ENCODE results near the gene KIF22.
"Not testable (repeated sequence)": the region's sequence is repeated elsewhere in the genome, so short reads cannot be mapped to it uniquely, and the experiment has no call there.

The KIF22 gene

DNA sequence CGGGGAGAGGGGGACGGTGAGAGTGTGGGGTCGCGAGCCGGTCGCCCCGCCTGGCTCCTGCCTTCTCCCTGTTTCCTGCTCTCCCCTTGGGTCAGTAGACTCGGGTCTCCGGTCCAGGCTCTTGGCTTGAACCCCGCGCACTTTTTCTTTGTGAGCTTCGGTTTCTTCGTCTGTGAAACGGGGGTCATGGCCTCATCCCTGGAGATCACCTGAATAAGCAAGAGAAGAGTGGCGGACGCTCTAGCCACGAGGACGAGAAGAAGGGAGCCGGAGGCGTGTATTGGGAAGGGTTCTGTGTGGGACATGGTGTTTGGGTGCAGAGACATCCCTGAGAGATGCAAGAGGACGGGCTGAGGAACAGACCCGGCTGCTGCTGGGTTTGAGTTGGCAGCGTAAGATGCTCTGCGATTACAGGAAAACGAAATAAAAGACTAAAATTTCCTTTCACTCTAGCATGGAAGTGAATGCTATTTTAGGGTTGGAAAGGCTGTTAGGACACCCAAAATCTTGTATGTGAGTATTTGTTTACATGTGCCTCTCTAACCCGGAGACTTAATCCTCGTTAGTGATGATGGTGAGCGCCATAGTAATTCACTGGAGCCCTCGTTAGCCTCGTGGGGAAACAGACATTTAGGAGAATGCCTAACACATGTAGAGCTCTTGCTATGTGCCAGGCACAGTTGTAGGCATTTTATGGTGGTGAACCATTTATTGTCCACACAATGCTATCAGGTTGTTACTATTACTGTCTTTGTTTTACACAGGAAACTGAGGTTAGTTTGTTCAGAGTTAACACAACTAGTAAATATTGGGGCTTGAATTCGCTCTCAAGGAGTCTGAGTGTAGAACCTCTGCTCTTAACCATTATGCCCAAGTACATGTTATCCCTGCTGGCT is 646 bp downstream of the KIF22 start:
- peaks cover 5% of the 10 kb centered on the region for H3K36me3 ChIP-seq (ENCODE audit: control insufficient read depth, insufficient read depth, low read length)
- peaks cover 11% of the 10 kb centered on the region for H3K4me1 ChIP-seq (ENCODE audit: control insufficient read depth, insufficient read depth, low read length)
- H3K9me3 ChIP-seq (ENCODE audit: control insufficient read depth, insufficient read depth, low read length): no peaks in the 10 kb centered on the region
- peak overlapping the region; percentile 98 for H3K4me3 ChIP-seq (ENCODE audit: low read depth, low read length)
- H3K27me3 ChIP-seq (ENCODE audit: control insufficient read depth, insufficient read depth, low read length): peaks cover 3% of the 10 kb centered on the region
- peak overlapping the region; percentile 80 for H3K9ac ChIP-seq (ENCODE audit: low read depth, low read length)

DNA sequence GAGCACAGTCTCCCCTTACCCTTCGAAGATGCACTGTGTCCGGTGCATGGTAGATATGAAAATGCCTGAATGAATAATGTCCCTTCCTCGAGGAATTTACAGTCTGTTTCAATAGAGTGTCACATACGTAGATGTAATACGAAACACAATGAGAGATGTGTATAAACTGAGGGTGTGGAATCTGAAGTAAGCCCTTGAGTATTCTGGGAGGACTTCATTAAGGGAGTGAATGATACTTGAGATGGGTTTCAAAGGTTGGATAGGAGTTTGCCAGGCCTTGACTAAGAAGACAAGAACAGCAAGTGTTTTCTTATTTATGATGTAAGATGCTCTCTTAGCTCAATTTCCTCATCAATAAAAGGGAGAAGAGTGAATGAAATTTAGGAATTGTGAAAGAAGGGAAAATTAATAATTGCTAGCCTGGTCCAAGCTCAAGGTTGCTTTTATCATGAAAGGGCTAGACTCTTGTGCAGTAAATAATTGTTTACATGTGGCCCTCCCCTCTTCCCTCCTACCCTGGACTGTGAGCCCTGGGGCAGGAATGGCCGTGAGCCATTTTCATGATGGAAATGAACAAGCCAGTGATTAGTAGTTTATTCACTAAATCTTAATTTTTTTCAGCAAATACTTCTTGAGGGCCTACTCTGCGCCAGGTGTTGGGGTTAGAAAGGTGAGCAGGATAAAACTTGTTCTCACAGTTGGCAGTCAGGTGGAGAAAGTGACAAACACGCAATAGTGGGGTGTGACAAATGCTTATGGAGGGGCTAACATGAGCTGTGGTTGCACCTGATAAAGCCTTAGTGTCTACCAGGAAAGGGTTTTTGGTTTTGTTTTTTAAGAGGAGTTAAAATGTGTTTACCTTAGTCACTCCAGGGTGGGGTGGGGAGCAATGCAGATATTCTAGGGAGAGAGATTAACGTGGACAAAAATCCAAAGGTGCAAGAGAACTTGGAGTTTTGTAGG is 1.6 kb downstream of the KIF22 start:
- H3K9me3 ChIP-seq (ENCODE audit: control insufficient read depth, insufficient read depth, low read length): no peaks in the 10 kb centered on the region
- peaks cover 11% of the 10 kb centered on the region for H3K4me1 ChIP-seq (ENCODE audit: control insufficient read depth, insufficient read depth, low read length)
- H3K9ac ChIP-seq (ENCODE audit: low read depth, low read length): peak overlapping the region; percentile 80
- H3K27me3 ChIP-seq (ENCODE audit: control insufficient read depth, insufficient read depth, low read length): peaks cover 3% of the 10 kb centered on the region
- peak overlapping the region; percentile 98 for H3K4me3 ChIP-seq (ENCODE audit: low read depth, low read length)
- peaks cover 9% of the 10 kb centered on the region for H3K36me3 ChIP-seq (ENCODE audit: control insufficient read depth, insufficient read depth, low read length)

DNA sequence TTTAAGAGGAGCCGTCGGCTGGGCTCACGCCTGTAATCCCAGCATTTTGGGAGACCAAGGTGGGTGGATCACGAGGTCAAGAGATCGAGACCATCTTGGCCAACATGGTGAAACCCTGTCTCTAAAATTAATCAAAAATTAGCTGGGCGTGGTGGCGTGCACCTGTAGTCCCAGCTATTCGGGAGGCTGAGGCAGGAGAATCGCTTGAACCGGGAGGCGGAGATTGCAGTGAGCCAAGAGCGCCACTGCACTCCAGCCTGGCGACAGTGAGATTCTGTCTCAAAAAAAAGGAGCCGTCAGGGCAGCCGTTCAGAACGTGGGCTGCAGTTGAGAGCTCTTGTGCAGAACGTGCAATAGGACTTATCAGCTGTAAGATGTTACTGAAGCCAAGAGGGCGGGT is 2.6 kb downstream of the KIF22 start:
- H3K27me3 ChIP-seq (ENCODE audit: control insufficient read depth, insufficient read depth, low read length); H3K9me3 ChIP-seq (ENCODE audit: control insufficient read depth, insufficient read depth, low read length); H3K9ac ChIP-seq (ENCODE audit: low read depth, low read length); H3K4me3 ChIP-seq (ENCODE audit: low read depth, low read length): not testable (repeated sequence)
- H3K36me3 ChIP-seq (ENCODE audit: control insufficient read depth, insufficient read depth, low read length): peaks cover 18% of the 10 kb centered on the region
- H3K4me1 ChIP-seq (ENCODE audit: control insufficient read depth, insufficient read depth, low read length): peaks cover 11% of the 10 kb centered on the region

DNA sequence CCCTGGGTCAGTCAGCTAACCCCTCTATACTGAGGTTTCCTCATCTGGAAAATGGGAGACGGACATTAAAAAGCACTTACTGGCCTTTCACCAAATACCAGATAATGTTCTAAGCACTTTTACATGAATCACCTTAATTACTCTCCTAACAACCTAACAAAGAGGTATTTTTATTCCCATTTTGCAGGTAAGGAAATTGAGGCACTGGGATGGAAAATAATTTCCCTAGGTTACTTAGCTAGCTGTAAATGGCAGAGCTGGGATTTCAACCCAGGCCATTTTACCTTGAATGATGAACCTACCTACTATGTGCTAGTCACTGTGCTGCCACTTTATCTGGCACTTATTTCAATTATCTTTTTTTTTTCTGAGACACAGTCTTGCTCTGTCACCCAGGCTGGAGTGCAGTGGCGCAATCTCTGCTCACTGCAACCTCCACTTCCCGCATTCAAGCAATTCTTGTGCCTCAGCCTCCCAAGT is 3.7 kb downstream of the KIF22 start:
- H3K27me3 ChIP-seq (ENCODE audit: control insufficient read depth, insufficient read depth, low read length): no peaks in the 10 kb centered on the region
- no peak overlapping the region for H3K9ac ChIP-seq (ENCODE audit: low read depth, low read length)
- H3K4me1 ChIP-seq (ENCODE audit: control insufficient read depth, insufficient read depth, low read length): peaks cover 11% of the 10 kb centered on the region
- H3K36me3 ChIP-seq (ENCODE audit: control insufficient read depth, insufficient read depth, low read length): peaks cover 30% of the 10 kb centered on the region
- H3K4me3 ChIP-seq (ENCODE audit: low read depth, low read length): no peak overlapping the region
- H3K9me3 ChIP-seq (ENCODE audit: control insufficient read depth, insufficient read depth, low read length): no peaks in the 10 kb centered on the region

DNA sequence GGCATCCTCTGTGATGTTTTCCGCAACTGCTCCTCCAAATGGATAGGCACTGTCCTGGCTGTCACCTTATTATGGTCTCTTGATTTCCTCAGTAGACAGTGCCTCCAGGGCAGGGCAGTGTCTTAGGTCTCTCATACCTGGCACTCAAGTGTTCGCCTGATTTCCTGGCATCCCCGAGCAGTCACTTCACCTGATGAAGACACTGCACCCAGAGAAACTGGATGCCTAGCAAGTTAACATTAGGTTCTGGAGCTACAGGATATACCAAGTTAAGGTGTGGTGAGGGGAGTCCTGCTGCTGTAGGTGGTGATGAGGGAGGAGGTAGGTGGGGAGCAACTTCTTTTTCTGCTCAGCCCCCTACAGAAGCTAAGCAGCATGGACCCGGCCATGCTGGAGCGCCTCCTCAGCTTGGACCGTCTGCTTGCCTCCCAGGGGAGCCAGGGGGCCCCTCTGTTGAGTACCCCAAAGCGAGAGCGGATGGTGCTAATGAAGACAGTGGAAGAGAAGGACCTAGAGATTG is 11.9 kb downstream of the KIF22 start:
- H3K9ac ChIP-seq (ENCODE audit: low read depth, low read length): no peak overlapping the region

DNA sequence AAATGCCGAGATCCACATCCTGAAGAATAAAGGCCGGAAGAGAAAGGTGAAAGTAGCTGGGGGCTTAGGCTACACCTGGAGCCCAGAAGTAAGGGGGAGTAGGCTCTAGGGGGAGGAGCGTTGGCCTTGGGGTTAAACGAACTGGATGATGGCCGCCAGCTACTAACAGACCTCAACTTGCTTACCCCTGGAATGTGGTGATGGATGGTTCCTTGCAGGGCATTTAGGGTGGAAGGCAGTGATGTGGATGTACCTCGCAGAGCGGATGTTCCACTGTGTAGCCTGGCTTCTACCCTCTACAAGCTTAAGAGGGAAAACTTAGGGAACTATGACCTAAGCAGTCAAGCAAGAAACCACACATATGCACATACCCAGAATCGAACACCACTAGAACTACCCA is 13.5 kb downstream of the KIF22 start:
- Histone ChIP-seq H3K9ac (ENCODE audit: low read depth, low read length) (no peak overlapping the region), H3K36me3 (ENCODE audit: control insufficient read depth, insufficient read depth, low read length) (peaks cover 39% of the 10 kb centered on the region), H3K9me3 (ENCODE audit: control insufficient read depth, insufficient read depth, low read length) (no peaks in the 10 kb centered on the region), H3K27me3 (ENCODE audit: control insufficient read depth, insufficient read depth, low read length) (no peaks in the 10 kb centered on the region), H3K4me3 (ENCODE audit: low read depth, low read length) (peak overlapping the region; percentile 85), H3K4me1 (ENCODE audit: control insufficient read depth, insufficient read depth, low read length) (peaks cover 13% of the 10 kb centered on the region)

More for the DNA sequence above, 11.9 kb downstream of the KIF22 start:
- H3K27me3 ChIP-seq (ENCODE audit: control insufficient read depth, insufficient read depth, low read length): no peaks in the 10 kb centered on the region
- H3K9me3 ChIP-seq (ENCODE audit: control insufficient read depth, insufficient read depth, low read length): no peaks in the 10 kb centered on the region
- H3K4me1 ChIP-seq (ENCODE audit: control insufficient read depth, insufficient read depth, low read length): peaks cover 8% of the 10 kb centered on the region
- peaks cover 45% of the 10 kb centered on the region for H3K36me3 ChIP-seq (ENCODE audit: control insufficient read depth, insufficient read depth, low read length)
- H3K4me3 ChIP-seq (ENCODE audit: low read depth, low read length): no peak overlapping the region

DNA sequence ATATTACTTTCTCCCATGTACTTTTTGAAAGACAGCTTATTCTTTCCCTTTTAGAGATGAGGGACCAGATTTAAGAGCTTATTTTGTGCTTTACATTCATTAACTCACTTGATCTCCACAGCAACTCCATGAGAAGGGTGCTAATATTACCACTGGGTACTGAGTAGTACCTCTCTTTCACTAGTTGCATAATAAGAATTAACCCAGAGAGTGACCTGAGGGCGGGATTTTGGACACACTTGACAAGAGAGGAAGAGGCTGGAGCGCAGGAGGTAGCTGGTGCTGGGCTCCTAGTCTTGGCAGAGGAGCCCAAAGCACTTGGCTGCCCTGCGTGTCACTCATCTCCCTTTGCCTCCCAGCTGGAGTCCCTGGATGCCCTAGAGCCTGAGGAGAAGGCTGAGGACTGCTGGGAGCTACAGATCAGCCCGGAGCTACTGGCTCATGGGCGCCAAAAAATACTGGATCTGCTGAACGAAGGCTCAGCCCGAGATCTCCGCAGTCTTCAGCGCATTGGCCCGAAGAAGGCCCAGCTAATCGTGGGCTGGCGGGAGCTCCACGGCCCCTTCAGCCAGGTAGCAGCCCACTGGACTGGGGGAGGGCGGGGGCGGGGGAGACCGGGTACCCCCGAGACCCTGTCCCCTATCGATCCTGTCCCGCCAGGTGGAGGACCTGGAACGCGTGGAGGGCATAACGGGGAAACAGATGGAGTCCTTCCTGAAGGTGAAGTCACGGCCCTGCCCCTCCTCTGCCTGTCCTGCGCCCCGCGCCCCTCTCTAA is 14.1 kb downstream of the KIF22 start:
- Histone ChIP-seq H3K36me3 (ENCODE audit: control insufficient read depth, insufficient read depth, low read length) (peaks cover 36% of the 10 kb centered on the region), H3K4me3 (ENCODE audit: low read depth, low read length) (peak overlapping the region; percentile 85), H3K4me1 (ENCODE audit: control insufficient read depth, insufficient read depth, low read length) (peaks cover 14% of the 10 kb centered on the region), H3K9ac (ENCODE audit: low read depth, low read length) (peak overlapping the region; percentile 92), H3K9me3 (ENCODE audit: control insufficient read depth, insufficient read depth, low read length) (no peaks in the 10 kb centered on the region), H3K27me3 (ENCODE audit: control insufficient read depth, insufficient read depth, low read length) (no peaks in the 10 kb centered on the region)

DNA sequence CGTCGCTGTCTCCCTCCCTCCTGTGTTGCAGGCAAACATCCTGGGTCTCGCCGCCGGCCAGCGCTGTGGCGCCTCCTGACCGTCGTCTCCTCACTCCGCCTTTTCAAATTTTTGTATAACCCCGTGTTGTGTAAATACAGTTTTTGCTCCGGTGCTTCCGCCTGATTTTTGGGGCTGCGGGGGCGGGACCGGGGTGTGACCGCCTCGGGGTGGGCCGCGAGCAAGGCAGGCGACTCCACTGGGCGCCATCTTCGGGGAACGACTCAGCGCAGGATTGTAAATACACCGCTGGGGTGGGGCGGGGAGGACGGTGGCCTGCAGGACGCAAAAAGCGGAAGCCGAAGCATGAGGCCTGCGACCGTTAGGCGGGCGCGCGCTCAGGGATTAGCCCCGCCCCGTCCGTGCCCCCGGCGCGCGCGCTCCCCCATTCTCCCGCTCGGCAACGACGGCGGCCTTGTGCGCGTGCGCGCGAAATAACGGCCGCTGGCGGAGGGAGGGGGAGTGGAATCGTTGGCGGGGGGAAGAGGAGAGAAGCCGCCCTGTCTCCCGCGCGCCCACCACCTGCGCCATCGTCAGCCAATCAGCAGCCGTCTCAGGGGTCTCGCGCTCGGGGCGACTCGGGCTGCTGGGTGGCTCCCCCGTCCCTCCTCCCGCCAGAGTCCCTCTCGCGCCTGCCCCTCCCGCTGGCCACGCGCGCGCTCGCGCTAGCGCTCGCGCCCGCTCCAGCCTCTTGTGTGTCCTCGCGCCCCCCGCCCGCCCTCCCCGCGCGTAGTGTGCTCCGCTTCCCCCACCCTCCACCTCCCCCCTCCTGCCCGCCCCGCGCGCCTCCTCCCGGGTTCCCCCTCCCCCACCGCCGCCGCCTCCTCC is 14.9 kb downstream of the KIF22 start:
- Histone ChIP-seq H3K4me3 (ENCODE audit: low read depth, low read length) (peak overlapping the region; percentile 85), H3K9ac (ENCODE audit: low read depth, low read length) (peak overlapping the region; percentile 92), H3K4me1 (ENCODE audit: control insufficient read depth, insufficient read depth, low read length) (peaks cover 14% of the 10 kb centered on the region), H3K27me3 (ENCODE audit: control insufficient read depth, insufficient read depth, low read length) (no peaks in the 10 kb centered on the region), H3K36me3 (ENCODE audit: control insufficient read depth, insufficient read depth, low read length) (peaks cover 34% of the 10 kb centered on the region), H3K9me3 (ENCODE audit: control insufficient read depth, insufficient read depth, low read length) (no peaks in the 10 kb centered on the region)

DNA sequence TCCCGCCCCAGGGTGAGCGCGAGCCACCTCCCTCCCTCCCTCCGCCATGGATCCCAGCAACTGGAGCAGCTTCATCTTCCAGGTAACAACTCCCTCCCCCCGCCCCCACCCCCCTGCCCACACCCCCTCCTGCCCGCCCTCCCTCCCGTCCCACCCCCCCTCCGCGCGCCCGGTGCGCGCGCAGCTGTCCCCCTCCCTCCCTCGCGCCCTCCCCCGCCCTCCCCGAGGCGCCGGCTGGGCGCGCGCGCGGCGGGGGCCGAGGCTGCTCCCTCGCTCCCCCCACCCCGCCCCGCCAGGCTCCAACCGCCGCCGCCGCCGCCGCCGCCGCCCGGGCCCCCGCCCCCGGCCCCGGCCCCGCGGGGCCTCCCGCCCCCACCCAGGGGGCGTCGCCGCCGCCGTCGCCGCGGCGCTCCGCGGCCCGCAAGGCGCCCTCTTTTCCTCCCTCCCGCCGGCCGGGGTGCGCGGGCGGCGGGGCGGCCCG is 15.6 kb downstream of the KIF22 start, which contains the start of gene MAZ:
Gene MAZ (plus strand): TSS at position 431 of the 481 bp plus-strand sequence. CDS start 173 bp downstream, outside the sequence.
- H3K4me3 ChIP-seq (ENCODE audit: low read depth, low read length): peak within 1 kb of the TSS; percentile 90
- H3K9ac ChIP-seq (ENCODE audit: low read depth, low read length): peak within 1 kb of the TSS; percentile 92
- H3K36me3 ChIP-seq (ENCODE audit: control insufficient read depth, insufficient read depth, low read length): peaks cover 29% of the 10 kb centered on the region
- no peaks in the 10 kb centered on the region for H3K9me3 ChIP-seq (ENCODE audit: control insufficient read depth, insufficient read depth, low read length)
- no peaks in the 10 kb centered on the region for H3K27me3 ChIP-seq (ENCODE audit: control insufficient read depth, insufficient read depth, low read length)
- peaks cover 16% of the 10 kb centered on the region for H3K4me1 ChIP-seq (ENCODE audit: control insufficient read depth, insufficient read depth, low read length)
